ENCODE results near the gene AMZ1. TPM values are rescaled to one million over a fixed set of nuclear protein-coding genes. Genes with fewer than 3 reads are reported as not detected.
"Not testable (repeated sequence)": the region's sequence is repeated elsewhere in the genome, so short reads cannot be mapped to it uniquely, and the experiment has no call there.

The AMZ1 gene
- total and polyA plus RNA-seq, 10 donors = 0.20 to 3.4 (median 1.6) TPM

DNA sequence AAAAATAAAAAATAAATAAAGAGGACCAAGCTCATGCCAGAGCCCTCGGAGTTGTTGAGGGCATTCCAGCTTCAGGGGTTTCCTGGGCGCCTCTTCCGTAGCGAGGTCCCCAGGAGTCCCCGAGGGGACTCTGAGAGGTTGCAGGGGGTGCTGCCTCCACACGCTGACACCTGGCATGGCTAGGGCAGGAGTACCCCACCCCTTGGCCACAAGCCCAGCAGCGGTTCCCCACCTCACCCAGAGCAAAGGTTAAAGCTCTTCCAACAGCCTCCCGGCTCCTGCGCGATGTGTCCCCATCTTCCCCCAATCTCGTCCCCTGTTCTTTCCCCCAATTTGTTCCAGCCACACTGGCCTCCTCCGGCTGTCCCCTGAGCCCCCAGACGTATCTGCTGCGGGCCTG, 4.5 kb downstream of the AMZ1 start:
- DNase-seq = no peak
- intact Hi-C loops (cut with DNase I; ENCODE audit: low total_unique reads) = no loop called here
- TF ChIP-seq POLR2A (IDR thresholded peaks at IDR 0.05) (no peak), POLR2AphosphoS5 (IDR thresholded peaks at IDR 0.05) (no peak)
- TF ChIP-seq, protein P1, sequence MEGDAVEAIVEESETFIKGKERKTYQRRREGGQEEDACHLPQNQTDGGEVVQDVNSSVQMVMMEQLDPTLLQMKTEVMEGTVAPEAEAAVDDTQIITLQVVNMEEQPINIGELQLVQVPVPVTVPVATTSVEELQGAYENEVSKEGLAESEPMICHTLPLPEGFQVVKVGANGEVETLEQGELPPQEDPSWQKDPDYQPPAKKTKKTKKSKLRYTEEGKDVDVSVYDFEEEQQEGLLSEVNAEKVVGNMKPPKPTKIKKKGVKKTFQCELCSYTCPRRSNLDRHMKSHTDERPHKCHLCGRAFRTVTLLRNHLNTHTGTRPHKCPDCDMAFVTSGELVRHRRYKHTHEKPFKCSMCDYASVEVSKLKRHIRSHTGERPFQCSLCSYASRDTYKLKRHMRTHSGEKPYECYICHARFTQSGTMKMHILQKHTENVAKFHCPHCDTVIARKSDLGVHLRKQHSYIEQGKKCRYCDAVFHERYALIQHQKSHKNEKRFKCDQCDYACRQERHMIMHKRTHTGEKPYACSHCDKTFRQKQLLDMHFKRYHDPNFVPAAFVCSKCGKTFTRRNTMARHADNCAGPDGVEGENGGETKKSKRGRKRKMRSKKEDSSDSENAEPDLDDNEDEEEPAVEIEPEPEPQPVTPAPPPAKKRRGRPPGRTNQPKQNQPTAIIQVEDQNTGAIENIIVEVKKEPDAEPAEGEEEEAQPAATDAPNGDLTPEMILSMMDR (IDR thresholded peaks at IDR 0.05 in 8 of 11, conservative IDR thresholded peaks at IDR 0.05 in 3 of 11) = no peak

GRCh38 chr7:2693420-2694121, 5.6 kb downstream of the AMZ1 start:
- H3K4me3 ChIP-seq; H3K36me3 ChIP-seq; DNase-seq; H3K27ac ChIP-seq; H3K9me3 ChIP-seq; intact Hi-C loops (cut with DNase I; ENCODE audit: low total_unique reads): not testable (repeated sequence)
- 77 to 87% (median 86%) methylated on average over 18 to 19 of the region's 19 CpGs for WGBS, 5 donors
- peaks cover 5 to 27% (median 12%) of the 10 kb centered on the region in 6 donors for H3K4me1 ChIP-seq
- peaks cover 0 to 25% (median 13%) of the 10 kb centered on the region in 7 donors for H3K27me3 ChIP-seq (replicated peaks in 1 of 7)

More for the DNA sequence above, 4.5 kb downstream of the AMZ1 start:
- H3K4me3 ChIP-seq = no peak overlapping the region
- WGBS, 5 donors = 87 to 91% (median 89%) methylated on average over 14 of the region's 14 CpGs
- no peaks in the 10 kb centered on the region for H3K9me3 ChIP-seq
- H3K27ac ChIP-seq = no peak overlapping the region
- peaks cover 0 to 34% (median 23%) of the 10 kb centered on the region in 7 donors for H3K27me3 ChIP-seq (replicated peaks in 1 of 7)
- H3K4me1 ChIP-seq = peaks cover 12 to 31% (median 23%) of the 10 kb centered on the region in 6 donors
- H3K36me3 ChIP-seq = no peaks in the 10 kb centered on the region

GRCh38 chr7:2694122-2694436, 6.1 kb downstream of the AMZ1 start:
- H3K9me3 ChIP-seq; H3K27ac ChIP-seq; intact Hi-C loops (cut with DNase I; ENCODE audit: low total_unique reads): not testable (repeated sequence)

DNA sequence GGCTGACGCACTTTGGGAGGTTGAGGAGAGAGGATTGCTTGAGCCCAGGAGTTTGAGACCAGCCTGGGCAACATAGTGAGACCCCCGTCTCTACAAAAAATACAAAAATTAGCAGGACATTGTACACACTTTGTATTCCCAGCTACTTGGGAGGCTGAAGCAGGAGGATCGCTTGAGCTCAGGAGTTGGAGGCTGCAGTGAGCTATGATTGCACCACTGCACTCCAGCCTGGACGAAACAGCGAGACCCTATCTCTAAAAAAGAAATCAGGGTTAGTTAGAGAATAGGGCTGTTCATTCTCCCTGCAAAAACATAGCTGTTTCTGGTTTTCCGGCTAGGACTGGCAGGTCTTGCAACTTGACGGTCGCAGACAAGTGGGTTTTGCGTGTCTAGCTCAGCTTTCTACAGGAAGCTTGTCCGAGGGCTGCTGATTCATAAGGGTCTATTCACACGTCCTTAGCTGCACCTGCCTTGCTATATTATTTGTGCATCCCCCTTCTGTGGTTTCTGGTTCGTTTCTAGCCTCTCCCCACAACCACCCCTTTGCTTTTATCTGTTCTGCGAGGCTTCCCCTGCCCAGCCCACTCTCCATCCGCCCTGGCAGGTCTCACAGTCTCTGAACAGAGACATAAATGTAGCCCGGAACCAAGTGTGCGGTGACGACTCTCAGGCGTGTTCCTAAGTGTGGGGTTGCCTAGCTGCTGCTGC, 10.7 kb downstream of the AMZ1 start:
- peak; percentile 82 for DNase-seq
- H3K27me3 ChIP-seq (replicated peaks in 1 of 7) = peaks cover 0 to 24% (median 0%) of the 10 kb centered on the region in 7 donors
- H3K4me3 ChIP-seq = peak overlapping the region in 1 of 8 donors; percentile 40
- no peaks in the 10 kb centered on the region for H3K36me3 ChIP-seq
- peaks cover 0 to 26% (median 12%) of the 10 kb centered on the region in 6 donors for H3K4me1 ChIP-seq
- H3K27ac ChIP-seq = no peak overlapping the region
- intact Hi-C loops (cut with DNase I; ENCODE audit: low total_unique reads) = no loop called here
- WGBS, 5 donors = 30 to 42% (median 39%) methylated on average over 18 of the region's 18 CpGs
- no peaks in the 10 kb centered on the region for H3K9me3 ChIP-seq
- TF ChIP-seq POLR2A (IDR thresholded peaks at IDR 0.05) (no peak), POLR2AphosphoS5 (IDR thresholded peaks at IDR 0.05) (no peak)
- TF ChIP-seq, protein P1 (IDR thresholded peaks at IDR 0.05 in 8 of 11, conservative IDR thresholded peaks at IDR 0.05 in 3 of 11) = no peak

More at GRCh38 chr7:2694122-2694436, 6.1 kb downstream of the AMZ1 start:
- not testable (repeated sequence) for DNase-seq, H3K4me3 ChIP-seq, H3K36me3 ChIP-seq
- Histone ChIP-seq H3K4me1 (peaks cover 0 to 27% (median 10%) of the 10 kb centered on the region in 6 donors), H3K27me3 (replicated peaks in 1 of 7) (peaks cover 0 to 24% (median 7%) of the 10 kb centered on the region in 7 donors)
- 64 to 76% (median 71%) methylated on average over 7 to 8 of the region's 8 CpGs for WGBS, 5 donors

GRCh38 chr7:2699289-2699620, 11.3 kb downstream of the AMZ1 start:
- peaks cover 0 to 26% (median 12%) of the 10 kb centered on the region in 6 donors for H3K4me1 ChIP-seq
- peaks cover 0 to 24% (median 0%) of the 10 kb centered on the region in 7 donors for H3K27me3 ChIP-seq (replicated peaks in 1 of 7)
- intact Hi-C loops (cut with DNase I; ENCODE audit: low total_unique reads) = no loop called here
- no peaks in the 10 kb centered on the region for H3K36me3 ChIP-seq
- WGBS, 5 donors = 37 to 52% (median 46%) methylated on average over 14 to 15 of the region's 15 CpGs
- H3K27ac ChIP-seq = no peak overlapping the region
- TF ChIP-seq POLR2A (IDR thresholded peaks at IDR 0.05) (no peak), POLR2AphosphoS5 (IDR thresholded peaks at IDR 0.05) (no peak)
- TF ChIP-seq, protein P1 (IDR thresholded peaks at IDR 0.05 in 8 of 11, conservative IDR thresholded peaks at IDR 0.05 in 3 of 11) = no peak
- DNase-seq = no peak
- peak overlapping the region in 1 of 8 donors; percentile 40 for H3K4me3 ChIP-seq
- H3K9me3 ChIP-seq = no peaks in the 10 kb centered on the region

Data from spleen (tissue), 11 donors.